Measurements from ENCODE around the gene RABGAP1L.

- TF ChIP-seq, protein P1, sequence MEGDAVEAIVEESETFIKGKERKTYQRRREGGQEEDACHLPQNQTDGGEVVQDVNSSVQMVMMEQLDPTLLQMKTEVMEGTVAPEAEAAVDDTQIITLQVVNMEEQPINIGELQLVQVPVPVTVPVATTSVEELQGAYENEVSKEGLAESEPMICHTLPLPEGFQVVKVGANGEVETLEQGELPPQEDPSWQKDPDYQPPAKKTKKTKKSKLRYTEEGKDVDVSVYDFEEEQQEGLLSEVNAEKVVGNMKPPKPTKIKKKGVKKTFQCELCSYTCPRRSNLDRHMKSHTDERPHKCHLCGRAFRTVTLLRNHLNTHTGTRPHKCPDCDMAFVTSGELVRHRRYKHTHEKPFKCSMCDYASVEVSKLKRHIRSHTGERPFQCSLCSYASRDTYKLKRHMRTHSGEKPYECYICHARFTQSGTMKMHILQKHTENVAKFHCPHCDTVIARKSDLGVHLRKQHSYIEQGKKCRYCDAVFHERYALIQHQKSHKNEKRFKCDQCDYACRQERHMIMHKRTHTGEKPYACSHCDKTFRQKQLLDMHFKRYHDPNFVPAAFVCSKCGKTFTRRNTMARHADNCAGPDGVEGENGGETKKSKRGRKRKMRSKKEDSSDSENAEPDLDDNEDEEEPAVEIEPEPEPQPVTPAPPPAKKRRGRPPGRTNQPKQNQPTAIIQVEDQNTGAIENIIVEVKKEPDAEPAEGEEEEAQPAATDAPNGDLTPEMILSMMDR (IDR thresholded peaks at IDR 0.05) = no peak
- no peak for TF ChIP-seq EZH2phosphoT487 (IDR thresholded peaks at IDR 0.05)
Measured at GRCh38 chr1:174791863-174792262, 632.5 kb downstream of the RABGAP1L start.
